Suppressor macrophage treated with lipopolysaccharide for 4 hours (primary cell): Measurements from ENCODE around the gene MYH8.

ENCODE experiments used
- DNase-seq: peaks from one replicate; pipeline ENCODE4 v3.0.0-alpha.2; 2020

MYH8 gene

GRCh38 chr17:10380631-10381408 lies 40.9 kb downstream of the MYH8 start:
- no peak for DNase-seq

GRCh38 chr17:10372906-10373305 lies 48.8 kb downstream of the MYH8 start, which contains the start of gene MYH13:
Gene MYH13 (minus strand): TSS chr17:10373006. CDS start chr17:10364530, 8,476 bp downstream.
- DNase-seq: no peak

GRCh38 chr17:10370016-10370608 lies 51.6 kb downstream of the MYH8 start:
- DNase-seq: no peak

GRCh38 chr17:10369239-10369638 lies 52.5 kb downstream of the MYH8 start:
- no peak for DNase-seq

GRCh38 chr17:10368561-10368960 lies 53.2 kb downstream of the MYH8 start:
- no peak for DNase-seq

GRCh38 chr17:10360578-10360977 lies 61.2 kb downstream of the MYH8 start:
- DNase-seq: no peak

- no peak for DNase-seq
Observed at GRCh38 chr17:10357768-10358167, 64.0 kb downstream of the MYH8 start.

GRCh38 chr17:10354651-10355050 lies 67.1 kb downstream of the MYH8 start:
- DNase-seq: no peak

GRCh38 chr17:10352893-10353292 lies 68.9 kb downstream of the MYH8 start:
- DNase-seq: no peak

GRCh38 chr17:10349403-10349802 lies 72.3 kb downstream of the MYH8 start:
- DNase-seq: peak; percentile 43

GRCh38 chr17:10344816-10345215 lies 76.9 kb downstream of the MYH8 start:
- DNase-seq: no peak
